Activated naive CD8-positive, alpha-beta T cell treated with anti-CD3 and anti-CD28 coated beads, Interleukin-2, amount 10 ng/mL, durations not matched to agents 7 days and 5 days (primary cell): ENCODE data around the gene C16orf92. TPM values are rescaled to one million over a fixed set of nuclear protein-coding genes. Genes with fewer than 3 reads are reported as not detected.
"Not testable (repeated sequence)": the region's sequence is repeated elsewhere in the genome, so short reads cannot be mapped to it uniquely, and the experiment has no call there.

Experiments used
- ATAC-seq: fragments of 150-1000 bp; cut with Tn5 transposase; one replicate; pipeline ENCODE4 v1.10.0; 2021; ENCODE audit warnings: low read depth, moderate library complexity
- POLR2A ChIA-PET: fragments of 350-600 bp; sonication (Branson Sonifier 250); formaldehyde crosslinking; loops from one replicate; lab custom pipeline; 2021; ENCODE audit warnings: antibody characterized with exemption; lab: Charles Lee
- DNase-seq: peaks from one replicate; pipeline ENCODE4 v3.0.0; 2021
- H3K27ac Mint-ChIP-seq: one replicate; pipeline ENCODE4 v1.8.0; 2022; ENCODE audit warnings: mild to moderate bottlenecking, mixed read lengths
- H3K27me3 Mint-ChIP-seq: one replicate; pipeline ENCODE4 v1.8.0; 2022; ENCODE audit warnings: mild to moderate bottlenecking, moderate library complexity, mixed read lengths
- H3K36me3 Mint-ChIP-seq: one replicate; pipeline ENCODE4 v1.8.0; 2021; ENCODE audit warnings: mild to moderate bottlenecking, mixed read lengths
- H3K4me1 Mint-ChIP-seq: one replicate; pipeline ENCODE4 v1.8.0; 2021; ENCODE audit warnings: mixed read lengths
- H3K4me3 Mint-ChIP-seq: one replicate; pipeline ENCODE4 v1.8.0; 2022; ENCODE audit warnings: mild to moderate bottlenecking, moderate library complexity, mixed read lengths
- H3K9me3 Mint-ChIP-seq: one replicate; pipeline ENCODE4 v1.8.0; 2021; ENCODE audit warnings: mixed read lengths
- total RNA-seq, 2 experiments: library from RNA; stranded (reverse); gene quantifications; one replicate each; pipeline ENCODE4 v1.2.3, GENCODE V29; 2021

C16orf92 gene
- total RNA-seq, 2 experiments from 2014 or later = not detected

- DNase-seq (peak; percentile 54), ATAC-seq (peak; percentile 48)
- H3K4me1 Mint-ChIP-seq = peaks cover 3% of the 10 kb centered on the region
- no peak within 1 kb of the TSS for H3K27ac Mint-ChIP-seq
- H3K9me3 Mint-ChIP-seq = no peaks in the 10 kb centered on the region
- peak within 1 kb of the TSS; percentile 87 for H3K4me3 Mint-ChIP-seq
- H3K27me3 Mint-ChIP-seq = peaks cover 34% of the 10 kb centered on the region
- POLR2A ChIA-PET = interaction anchor here (1.5 kb wide), 1 partner anchor 85 kb away, joined by 3 read pairs; the partner anchor contains the start of gene KCTD13
- H3K36me3 Mint-ChIP-seq = no peaks in the 10 kb centered on the region
Observed at GRCh38 chr16:30010844-30011713, 11.9 kb upstream of the C16orf92 start, which contains the start of gene DOC2A. Gene DOC2A, minus strand, starts transcription at chr16:30011027. Its CDS starts 805 bp downstream, at chr16:30010222.

- POLR2A ChIA-PET = no interaction called here
- Mint-ChIP-seq H3K4me1 (peaks cover 3% of the 10 kb centered on the region), H3K9me3 (no peaks in the 10 kb centered on the region), H3K4me3 (peak overlapping the region; percentile 87), H3K36me3 (no peaks in the 10 kb centered on the region), H3K27me3 (peaks cover 34% of the 10 kb centered on the region), H3K27ac (peak overlapping the region; percentile 68)
- no peak for DNase-seq
- no peak for ATAC-seq
Observed at GRCh38 chr16:30011714-30012504, 11.1 kb upstream of the C16orf92 start.

GRCh38 chr16:30012598-30012997 lies 10.4 kb upstream of the C16orf92 start:
- not testable (repeated sequence) for ATAC-seq, H3K4me3 Mint-ChIP-seq, DNase-seq, H3K27ac Mint-ChIP-seq, H3K36me3 Mint-ChIP-seq, H3K9me3 Mint-ChIP-seq, H3K4me1 Mint-ChIP-seq
- POLR2A ChIA-PET = interaction anchor here (0.7 to 1.2 kb wide), 2 partner anchors 15 to 312 kb away, joined by 3 to 4 read pairs; no protein-coding TSS in a partner anchor
- peaks cover 34% of the 10 kb centered on the region for H3K27me3 Mint-ChIP-seq

GRCh38 chr16:30015450-30015849 lies 7.5 kb upstream of the C16orf92 start:
- H3K4me3 Mint-ChIP-seq, H3K4me1 Mint-ChIP-seq, POLR2A ChIA-PET, DNase-seq, ATAC-seq, H3K27ac Mint-ChIP-seq, H3K36me3 Mint-ChIP-seq, H3K9me3 Mint-ChIP-seq: not testable (repeated sequence)
- H3K27me3 Mint-ChIP-seq = peaks cover 27% of the 10 kb centered on the region

- Mint-ChIP-seq H3K27ac (no peak overlapping the region), H3K27me3 (peaks cover 20% of the 10 kb centered on the region), H3K9me3 (no peaks in the 10 kb centered on the region), H3K4me1 (peaks cover 10% of the 10 kb centered on the region), H3K4me3 (no peak overlapping the region), H3K36me3 (no peaks in the 10 kb centered on the region)
- POLR2A ChIA-PET = no interaction called here
- DNase-seq (no peak), ATAC-seq (no peak)
Observed at GRCh38 chr16:30016555-30017276, 6.3 kb upstream of the C16orf92 start.

- Mint-ChIP-seq H3K36me3 (no peaks in the 10 kb centered on the region), H3K4me3 (no peak overlapping the region), H3K9me3 (no peaks in the 10 kb centered on the region), H3K27me3 (peaks cover 14% of the 10 kb centered on the region), H3K4me1 (peaks cover 7% of the 10 kb centered on the region), H3K27ac (no peak overlapping the region)
- ATAC-seq (no peak), DNase-seq (no peak)
- POLR2A ChIA-PET = no interaction called here
Observed at GRCh38 chr16:30017277-30017656, 5.7 kb upstream of the C16orf92 start.

GRCh38 chr16:30017937-30018336 lies 5.1 kb upstream of the C16orf92 start:
- not testable (repeated sequence) for H3K36me3 Mint-ChIP-seq, ATAC-seq, H3K9me3 Mint-ChIP-seq, H3K4me1 Mint-ChIP-seq, H3K27ac Mint-ChIP-seq, H3K27me3 Mint-ChIP-seq, H3K4me3 Mint-ChIP-seq, DNase-seq
- POLR2A ChIA-PET = interaction anchor here (0.7 kb wide), 2 partner anchors 12 to 198 kb away, joined by 3 to 9 read pairs; partner anchors contain the start of gene MVP

- Mint-ChIP-seq H3K4me3 (no peak overlapping the region), H3K9me3 (no peaks in the 10 kb centered on the region), H3K4me1 (peaks cover 7% of the 10 kb centered on the region), H3K27me3 (peaks cover 5% of the 10 kb centered on the region), H3K36me3 (no peaks in the 10 kb centered on the region), H3K27ac (no peak overlapping the region)
- POLR2A ChIA-PET = no interaction called here
- no peak for ATAC-seq
- DNase-seq = no peak
Observed at GRCh38 chr16:30018731-30019158, 4.3 kb upstream of the C16orf92 start.

GRCh38 chr16:30023586-30023985 lies 588 bp downstream of the C16orf92 start:
- Mint-ChIP-seq H3K9me3 (no peaks in the 10 kb centered on the region), H3K4me1 (peaks cover 9% of the 10 kb centered on the region), H3K4me3 (no peak overlapping the region), H3K27ac (no peak overlapping the region), H3K27me3 (peaks cover 18% of the 10 kb centered on the region), H3K36me3 (no peaks in the 10 kb centered on the region)
- no peak for ATAC-seq
- no peak for DNase-seq
- POLR2A ChIA-PET = interaction anchor here (0.5 kb wide), 1 partner anchor 262 kb away, joined by 4 read pairs; no protein-coding TSS in a partner anchor

- Mint-ChIP-seq H3K9me3 (no peaks in the 10 kb centered on the region), H3K4me3 (no peak overlapping the region), H3K27me3 (peaks cover 24% of the 10 kb centered on the region), H3K27ac (no peak overlapping the region), H3K4me1 (peaks cover 9% of the 10 kb centered on the region), H3K36me3 (no peaks in the 10 kb centered on the region)
- POLR2A ChIA-PET = no interaction called here
- DNase-seq (no peak), ATAC-seq (no peak)
Observed at GRCh38 chr16:30024451-30024850, 1.5 kb downstream of the C16orf92 start.

GRCh38 chr16:30025156-30025555 lies 2.2 kb downstream of the C16orf92 start:
- POLR2A ChIA-PET = no interaction called here
- Mint-ChIP-seq H3K36me3 (no peaks in the 10 kb centered on the region), H3K4me1 (peaks cover 9% of the 10 kb centered on the region), H3K27ac (no peak overlapping the region), H3K9me3 (no peaks in the 10 kb centered on the region), H3K27me3 (peaks cover 32% of the 10 kb centered on the region), H3K4me3 (no peak overlapping the region)
- DNase-seq = no peak
- ATAC-seq = no peak

- H3K36me3 Mint-ChIP-seq = no peaks in the 10 kb centered on the region
- DNase-seq (no peak), ATAC-seq (no peak)
- no peak overlapping the region for H3K27ac Mint-ChIP-seq
- H3K4me1 Mint-ChIP-seq = peaks cover 8% of the 10 kb centered on the region
- H3K27me3 Mint-ChIP-seq = peaks cover 35% of the 10 kb centered on the region
- H3K4me3 Mint-ChIP-seq = no peak overlapping the region
- POLR2A ChIA-PET = no interaction called here
- no peaks in the 10 kb centered on the region for H3K9me3 Mint-ChIP-seq
Observed at GRCh38 chr16:30025574-30025973, 2.6 kb downstream of the C16orf92 start.

- DNase-seq (no peak), ATAC-seq (no peak)
- H3K27ac Mint-ChIP-seq = no peak overlapping the region
- H3K27me3 Mint-ChIP-seq = peaks cover 40% of the 10 kb centered on the region
- POLR2A ChIA-PET = interaction anchor here (0.5 kb wide), 1 partner anchor 81 kb away, joined by 3 read pairs; no protein-coding TSS in a partner anchor
- peaks cover 2% of the 10 kb centered on the region for H3K4me1 Mint-ChIP-seq
- H3K9me3 Mint-ChIP-seq = no peaks in the 10 kb centered on the region
- no peaks in the 10 kb centered on the region for H3K36me3 Mint-ChIP-seq
- H3K4me3 Mint-ChIP-seq = no peak overlapping the region
Observed at GRCh38 chr16:30026449-30026848, 3.5 kb downstream of the C16orf92 start.
